NCI-H1436 treated with DMSO at 0.1 percent for 48 hours (cell line): ENCODE results near the gene COL8A1.
"Not testable (repeated sequence)": the region's sequence is repeated elsewhere in the genome, so short reads cannot be mapped to it uniquely, and the experiment has no call there.

Source experiments
- DNase-seq: peaks from one replicate; lab custom pipeline; 2025; lab: John Stamatoyannopoulos, UW

The COL8A1 gene

DNA sequence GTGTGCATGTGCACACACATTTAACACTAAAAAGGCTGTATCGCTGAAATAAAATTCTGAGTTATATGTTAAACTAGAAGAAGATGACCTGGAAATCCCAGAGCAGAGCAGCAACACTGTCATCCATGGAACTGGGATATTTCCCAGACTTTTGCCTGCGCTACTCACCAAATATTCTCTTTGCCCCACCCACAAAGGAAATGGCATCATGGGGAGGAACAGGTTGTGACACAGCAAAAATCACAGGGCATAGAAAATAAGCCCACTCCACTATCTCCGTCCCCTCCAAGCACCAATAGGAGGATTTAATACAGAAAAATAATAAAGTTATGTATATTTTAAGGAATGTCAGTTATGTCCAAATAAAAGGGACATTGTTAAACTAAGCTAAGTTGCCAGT, 71.7 kb downstream of the COL8A1 start:
- no peak for DNase-seq

DNA sequence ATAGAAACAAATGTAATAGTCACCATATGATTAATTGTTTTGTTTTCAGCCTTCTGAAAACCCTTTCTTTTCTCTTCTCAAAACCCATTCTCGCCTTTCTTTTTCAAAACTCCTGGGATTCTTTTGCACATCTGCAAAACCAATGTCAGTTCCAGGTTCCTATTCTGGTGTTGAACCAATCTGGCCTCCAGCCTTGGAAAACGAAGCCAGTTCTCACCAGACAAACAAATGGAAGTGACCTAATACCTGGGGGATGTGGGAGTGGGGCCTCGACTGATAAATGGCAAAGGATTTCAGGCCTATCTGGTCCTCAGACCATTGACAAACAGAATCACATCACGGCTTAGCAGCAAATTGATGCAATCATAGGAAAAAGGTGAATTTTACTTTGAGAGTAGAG, 73.0 kb downstream of the COL8A1 start:
- DNase-seq, result no peak

DNA sequence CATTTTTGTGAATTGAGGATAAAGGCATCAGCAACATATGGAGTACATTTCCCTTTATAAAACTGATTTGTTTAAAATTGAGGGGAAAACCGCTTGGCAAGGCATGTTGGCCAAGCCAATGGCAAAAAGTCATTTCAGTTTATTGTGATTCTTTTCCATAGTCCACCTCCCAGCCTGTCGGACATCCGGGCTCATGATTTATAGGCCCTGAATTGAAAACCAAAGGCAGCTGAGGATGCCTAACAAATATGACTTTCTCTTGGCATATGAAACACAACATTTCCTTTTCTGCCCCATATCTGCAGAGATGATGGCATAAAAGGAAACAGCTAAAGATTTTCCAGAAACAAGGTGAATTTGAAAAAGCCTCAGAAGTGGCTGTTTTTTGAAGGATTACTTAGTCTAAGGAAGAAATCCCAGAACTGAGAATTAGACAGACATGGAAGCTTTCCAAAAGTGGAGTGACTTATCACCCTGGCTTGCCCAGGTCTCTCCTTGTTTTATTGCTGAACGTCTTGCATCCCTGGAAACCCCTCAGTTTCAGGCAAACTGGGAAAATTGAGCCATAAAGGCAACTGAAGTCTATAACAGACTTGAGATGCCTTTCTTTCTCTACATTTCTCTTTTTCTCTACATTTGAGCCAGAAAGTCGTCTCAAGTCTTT, 74.0 kb downstream of the COL8A1 start:
- DNase-seq, result no peak

DNA sequence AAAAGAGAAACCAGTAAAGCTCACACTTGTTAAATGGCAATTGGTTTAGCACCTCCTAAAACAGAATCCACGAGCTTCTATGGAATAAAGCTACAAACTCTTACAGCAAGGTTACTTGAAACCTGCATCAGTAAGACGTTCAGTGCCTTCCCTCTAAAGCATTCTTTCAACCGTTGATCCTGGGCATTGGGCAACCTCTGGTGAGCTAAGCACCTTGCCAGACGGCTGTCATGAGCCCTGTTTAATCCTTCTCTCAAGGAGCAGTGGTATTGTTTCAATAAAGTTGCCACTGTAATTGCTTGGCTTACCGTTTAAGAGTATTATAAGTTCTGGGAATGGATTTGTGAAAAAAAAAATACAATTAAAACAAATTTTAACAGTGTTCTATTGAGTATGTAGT, 75.0 kb downstream of the COL8A1 start:
- no peak for DNase-seq

DNA sequence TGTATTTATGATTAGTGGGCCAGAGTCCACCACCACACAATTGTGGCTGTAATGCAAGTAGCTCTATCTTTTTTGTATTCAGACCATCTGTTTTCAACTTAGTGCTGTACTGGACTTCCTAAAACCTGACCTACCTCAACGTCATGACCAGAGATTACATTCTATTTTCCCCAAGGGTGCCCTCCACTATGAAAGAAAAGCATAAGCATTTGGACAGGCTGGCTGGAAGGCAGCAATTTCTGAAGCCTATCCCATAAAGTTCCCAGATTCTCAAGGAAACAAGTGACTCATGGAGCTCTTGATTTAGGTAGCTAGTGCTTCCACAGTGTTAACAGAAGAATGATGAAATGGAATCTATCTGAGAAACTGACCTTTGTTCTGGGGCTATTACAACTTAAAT, 75.8 kb downstream of the COL8A1 start:
- DNase-seq, result no peak

DNA sequence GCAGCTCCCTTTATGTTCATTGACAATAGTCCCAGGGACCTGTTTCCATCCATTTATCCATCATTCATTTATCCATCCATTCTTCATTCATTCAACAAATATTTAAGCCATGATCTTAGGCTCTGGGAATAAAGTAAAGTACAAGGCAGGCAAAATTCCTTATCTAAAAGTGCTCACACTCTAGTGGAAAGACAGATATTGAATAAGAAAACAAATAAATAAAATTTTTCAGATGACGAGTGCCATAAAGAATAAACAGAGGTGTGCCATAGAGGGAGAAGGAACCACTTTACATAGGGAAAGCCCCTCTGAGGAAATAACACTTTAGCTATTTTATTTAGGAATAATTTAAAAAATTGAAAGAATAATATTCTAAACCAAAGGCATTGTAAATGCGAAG, 76.2 kb downstream of the COL8A1 start:
- DNase-seq, result no peak

DNA sequence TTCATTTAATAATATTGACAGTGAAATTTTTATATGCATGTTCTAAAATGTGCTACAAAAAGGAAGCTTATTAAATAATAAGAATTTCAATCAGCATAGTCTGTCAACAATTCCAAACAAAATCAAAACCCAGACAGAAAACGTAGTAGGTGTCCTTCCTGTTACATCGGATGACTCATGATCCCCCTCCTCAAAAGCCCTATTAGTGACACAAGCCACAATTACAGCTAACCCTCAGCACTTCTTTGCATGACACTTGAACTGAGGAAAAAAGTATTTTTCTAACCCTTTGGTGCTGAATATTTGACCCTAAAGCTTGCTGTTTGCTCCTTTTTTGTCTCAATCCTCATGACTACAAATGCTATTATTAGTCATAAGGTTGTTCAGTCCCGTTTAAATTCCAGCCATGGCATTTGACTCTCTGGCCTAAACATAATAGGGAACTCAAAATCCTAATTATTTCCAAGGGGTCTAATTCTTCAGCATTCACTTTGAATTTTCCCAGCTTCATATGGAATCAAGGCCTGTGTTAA, 78.1 kb downstream of the COL8A1 start:
- no peak for DNase-seq

DNA sequence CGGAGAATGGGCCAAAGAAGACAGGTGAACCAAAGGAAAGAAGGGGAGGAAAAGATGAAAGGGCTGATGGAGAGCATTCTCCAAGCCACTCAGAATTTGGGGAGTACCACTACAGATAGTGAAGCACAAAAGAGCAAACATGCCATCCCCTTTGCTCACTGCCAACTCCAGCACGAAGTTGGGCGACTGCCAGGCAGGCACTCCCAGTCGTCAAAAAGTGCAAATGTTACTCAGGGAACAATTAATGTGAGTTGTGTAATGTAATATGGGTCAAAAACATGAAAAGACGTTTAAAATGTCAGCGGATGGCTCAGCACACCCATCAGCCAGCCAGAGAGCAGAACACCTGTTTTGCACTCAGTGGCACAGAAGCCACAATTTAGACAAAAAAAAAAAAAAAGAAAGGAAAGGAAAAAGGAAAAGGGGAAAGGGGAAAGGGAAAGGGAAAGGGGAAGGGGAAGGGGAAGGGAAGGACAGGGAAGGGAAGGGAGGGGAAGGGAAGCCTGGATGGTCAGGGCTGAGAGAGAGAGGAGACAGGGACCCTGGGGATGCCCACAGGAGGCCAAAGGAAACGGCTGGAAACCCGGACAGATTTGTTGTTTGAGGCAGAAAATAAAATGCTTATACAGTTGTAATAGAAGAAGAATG, 82.7 kb downstream of the COL8A1 start:
- no peak for DNase-seq

DNA sequence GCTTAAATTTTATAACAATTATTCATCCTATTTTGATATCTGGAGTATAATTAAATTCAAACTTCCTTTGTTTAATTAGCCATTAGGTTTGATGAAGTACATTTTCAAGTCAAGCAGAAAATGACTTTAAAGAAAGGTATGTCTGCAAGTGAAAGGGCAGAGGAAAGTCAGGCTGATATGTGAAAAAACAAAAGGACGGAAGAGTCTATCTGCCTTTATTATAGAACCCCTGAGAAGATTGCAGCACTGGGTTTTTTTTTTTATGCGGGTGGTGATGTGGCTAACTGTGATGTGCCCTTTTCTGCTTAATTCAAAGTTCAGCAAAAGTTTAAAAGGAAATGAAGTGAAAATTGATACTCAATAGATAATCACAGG, 83.2 kb downstream of the COL8A1 start:
- DNase-seq, result no peak

DNA sequence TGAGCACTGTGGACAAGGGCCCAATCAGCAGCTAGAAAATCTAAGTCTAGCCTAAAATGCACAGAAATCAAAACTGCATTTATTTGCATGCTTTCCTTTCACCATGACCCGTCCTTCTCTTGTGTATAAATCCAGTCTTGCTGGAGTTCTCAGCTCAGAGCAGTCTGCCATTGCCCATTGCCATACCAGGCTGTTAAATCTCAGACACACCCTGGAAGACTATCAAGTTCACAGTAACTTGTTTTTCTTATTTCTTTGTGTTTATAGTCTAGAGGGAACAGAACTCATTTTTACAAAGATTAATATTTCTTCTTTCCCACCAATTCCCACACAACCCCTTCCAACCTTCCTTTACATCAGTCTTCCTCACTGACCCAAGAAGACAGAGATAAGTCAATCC, 85.9 kb downstream of the COL8A1 start:
- DNase-seq, result no peak

DNA sequence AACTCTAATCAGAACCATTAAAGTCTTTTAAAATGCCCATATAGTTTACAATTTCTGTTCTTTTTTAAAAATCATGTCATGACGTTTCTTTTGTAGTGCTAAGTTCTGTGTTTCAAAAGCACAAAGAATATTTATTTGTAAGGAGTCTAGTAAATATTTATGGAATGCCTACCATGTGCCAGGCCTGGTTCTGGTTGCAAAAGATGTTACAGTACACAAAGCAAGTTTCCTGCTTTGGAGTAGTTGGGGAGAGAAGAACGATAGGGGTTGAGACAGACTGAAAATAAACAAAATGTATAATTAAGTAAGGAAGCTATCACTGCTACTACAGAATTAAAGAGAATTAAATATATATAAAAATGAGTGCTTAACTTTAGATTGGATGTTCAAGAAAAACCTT, 92.5 kb downstream of the COL8A1 start:
- no peak for DNase-seq

DNA sequence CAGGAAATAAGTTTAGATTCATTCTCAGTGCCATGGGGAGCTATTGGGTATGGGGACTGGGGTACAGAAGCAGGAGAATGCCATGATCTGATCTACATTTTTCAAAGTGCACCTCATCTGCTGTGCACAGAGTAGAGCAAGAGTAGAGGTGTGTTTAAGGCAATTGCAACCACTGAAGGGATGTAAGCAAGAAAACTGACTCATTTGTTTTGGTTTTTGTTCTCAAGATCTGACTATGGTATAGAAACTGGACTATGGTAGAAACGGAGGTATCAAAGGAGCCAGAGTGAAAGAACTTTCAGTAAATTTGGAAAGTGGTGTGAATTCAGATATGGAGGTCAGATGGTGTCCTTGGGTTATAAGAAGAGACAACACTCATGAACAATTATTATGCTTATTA, 93.1 kb downstream of the COL8A1 start:
- no peak for DNase-seq

DNA sequence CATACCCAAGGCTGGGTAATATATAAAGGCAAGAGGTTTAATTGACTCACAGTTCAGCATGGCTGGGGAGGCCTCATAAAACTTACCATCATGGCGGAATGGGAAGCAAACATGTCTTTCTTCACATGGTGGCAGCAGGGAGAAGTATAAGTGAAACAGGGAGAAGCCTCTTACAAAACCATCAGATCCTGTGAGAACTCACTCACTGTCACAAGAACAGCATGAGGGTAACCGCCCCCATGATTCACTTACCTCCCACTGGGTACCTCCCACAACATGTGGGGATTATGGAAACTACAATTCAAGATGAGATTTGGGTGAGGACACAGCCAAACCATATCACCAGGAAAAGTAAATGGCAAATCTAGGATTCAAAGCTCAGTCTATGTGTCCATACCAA, 102.0 kb downstream of the COL8A1 start:
- DNase-seq, result not testable (repeated sequence)

DNA sequence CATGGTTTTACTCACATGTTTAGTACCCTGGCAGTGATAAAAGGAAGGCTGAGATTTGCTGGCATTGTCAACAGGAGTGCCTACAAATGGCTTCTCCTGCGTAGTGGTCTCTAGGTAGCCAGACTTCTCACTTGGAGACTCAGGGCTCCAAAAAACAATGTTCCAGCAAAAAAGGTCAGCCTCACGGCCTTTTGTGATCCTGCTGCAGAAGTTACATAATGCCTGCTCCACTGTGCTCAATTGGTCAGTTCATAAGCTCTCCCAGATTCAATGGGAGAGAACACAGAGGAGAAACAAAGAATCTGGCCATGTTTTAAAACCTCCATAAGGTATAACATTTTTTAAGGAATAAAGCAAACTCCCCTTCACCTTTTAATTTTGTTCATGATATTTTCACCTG, 103.2 kb downstream of the COL8A1 start:
- DNase-seq, result no peak

DNA sequence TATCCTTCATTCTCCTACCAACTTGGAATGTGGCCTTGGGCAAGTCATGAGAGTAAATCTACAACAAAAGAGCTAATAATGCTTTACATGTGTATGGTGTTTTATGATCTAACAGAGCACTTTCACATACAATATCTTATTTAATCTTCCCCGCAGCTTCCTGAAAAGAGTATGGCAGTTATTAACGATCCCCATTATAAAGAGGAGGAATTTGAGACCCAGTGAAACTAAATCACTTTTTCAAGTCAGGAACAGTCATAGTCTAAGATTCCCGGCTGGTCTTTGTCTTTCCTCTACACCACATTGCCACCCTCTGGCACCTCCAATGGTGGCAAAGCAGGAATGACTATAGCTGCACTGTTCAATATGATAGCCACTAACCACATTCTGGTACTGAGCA, 109.5 kb downstream of the COL8A1 start:
- no peak for DNase-seq

DNA sequence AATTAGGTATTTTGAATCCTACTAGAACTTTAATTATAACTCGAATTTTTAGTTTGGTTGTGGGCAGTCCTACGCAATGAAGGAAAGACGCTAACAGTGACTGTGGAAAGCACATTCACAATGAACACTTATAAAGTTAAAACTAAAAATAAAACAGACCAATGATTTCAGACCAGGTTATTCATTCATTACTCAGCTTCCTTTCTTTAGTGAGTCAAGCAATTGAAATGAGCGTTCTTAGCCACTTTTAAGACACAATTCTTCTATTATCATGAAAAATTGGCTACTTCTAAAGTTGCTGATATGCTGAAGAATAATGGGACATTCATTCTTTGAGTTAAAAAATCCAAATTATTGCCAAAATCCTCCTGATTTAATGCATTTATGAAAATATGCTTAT, 113.3 kb downstream of the COL8A1 start:
- no peak for DNase-seq

DNA sequence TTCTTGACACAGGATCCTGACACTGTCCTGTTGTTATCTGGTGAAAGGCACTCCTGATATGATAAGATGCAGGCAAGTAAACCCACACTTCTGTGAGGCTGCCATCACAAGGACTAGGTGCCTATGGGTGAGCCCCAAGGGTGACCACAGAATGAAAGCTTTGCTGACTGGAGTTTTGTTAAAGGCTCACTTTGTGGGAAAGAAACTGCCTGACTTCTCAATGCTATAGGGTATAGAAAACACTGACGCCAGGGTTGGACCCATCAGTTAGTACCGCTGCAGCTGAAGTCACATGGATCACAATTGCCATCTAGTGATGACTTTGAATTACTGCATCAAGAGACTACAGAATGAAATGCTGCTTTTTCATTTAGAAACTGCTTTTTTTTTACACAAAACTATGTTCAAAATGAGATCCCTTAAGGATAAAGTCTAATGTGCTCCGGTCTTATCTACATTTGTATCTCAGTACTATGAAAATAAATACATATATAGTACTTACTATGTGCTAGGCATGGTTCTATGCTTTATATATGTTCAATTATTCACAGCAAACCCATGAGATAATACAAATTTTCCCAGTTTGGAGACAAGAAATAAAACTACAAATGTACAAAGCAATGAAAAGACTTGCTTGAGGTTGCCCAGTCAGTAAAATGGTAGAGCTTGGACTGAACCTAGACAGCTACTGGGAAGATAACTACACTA, 115.0 kb downstream of the COL8A1 start:
- DNase-seq, result no peak

DNA sequence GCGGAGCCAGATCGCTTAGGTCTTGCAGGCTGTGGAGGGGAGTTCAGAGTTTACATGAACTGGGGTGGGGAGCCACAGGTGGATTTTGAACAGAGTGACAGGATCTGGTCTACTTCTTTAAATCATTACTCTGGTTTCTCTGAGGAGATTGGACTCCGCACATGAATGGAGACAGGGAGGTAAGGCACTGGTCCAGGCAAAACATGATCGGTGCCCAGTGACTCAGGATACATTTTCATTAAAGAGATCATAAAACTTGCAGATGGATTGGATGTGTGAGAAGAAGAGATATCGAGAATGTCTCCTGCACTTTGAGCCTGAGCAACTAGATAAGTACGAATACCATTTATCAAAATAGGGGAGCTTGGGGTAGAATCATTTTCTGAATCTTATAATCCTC, 117.4 kb downstream of the COL8A1 start:
- no peak for DNase-seq

DNA sequence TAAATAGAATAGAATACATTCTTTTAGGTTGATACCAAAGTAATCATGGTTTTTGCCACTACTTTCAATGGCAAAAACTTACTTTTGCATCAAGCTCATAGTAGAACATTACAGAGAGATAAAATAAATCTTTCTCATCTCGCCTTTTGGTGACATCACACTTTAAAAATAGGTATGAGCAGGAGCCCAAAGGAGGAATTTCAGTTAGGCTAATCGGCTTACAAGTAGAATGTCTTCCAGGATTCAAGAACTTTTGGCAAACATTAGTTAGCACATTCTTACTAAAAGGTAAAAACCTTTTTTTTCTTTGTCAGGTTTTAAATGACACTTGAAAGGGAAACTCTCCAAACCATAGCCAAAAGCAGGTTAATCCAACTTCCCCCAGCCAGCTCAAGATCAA, 119.6 kb downstream of the COL8A1 start:
- DNase-seq, result no peak

DNA sequence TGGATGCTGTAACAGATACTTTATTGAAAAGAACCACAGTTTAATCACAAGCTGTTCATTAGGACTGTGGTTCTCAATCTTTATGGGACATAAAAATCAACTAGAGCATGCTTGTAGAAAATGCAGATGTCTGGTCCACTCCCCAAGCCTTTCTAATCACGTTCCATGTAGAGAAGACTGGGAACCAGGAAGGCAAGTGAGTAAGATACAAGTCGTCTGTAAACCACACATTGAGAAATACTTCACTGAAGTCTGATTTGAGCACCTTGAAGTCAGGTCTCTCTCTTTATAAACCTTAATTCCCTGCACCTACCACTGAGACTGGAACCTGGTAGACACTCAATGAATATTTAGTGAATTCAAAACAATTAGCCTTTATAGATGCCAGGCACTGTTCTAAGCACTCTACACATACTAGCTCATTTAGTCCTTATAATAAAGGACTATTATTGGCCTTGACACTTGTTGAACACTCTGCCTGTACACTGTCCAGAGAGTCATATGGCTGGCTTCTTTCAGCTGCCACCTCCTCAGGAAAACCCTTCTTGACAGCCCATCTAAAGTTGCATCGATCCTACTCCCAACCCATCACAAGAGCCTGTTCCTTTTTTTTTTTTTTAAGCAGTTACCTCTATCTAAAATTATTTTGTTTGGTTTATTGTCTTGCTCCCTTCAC, 120.2 kb downstream of the COL8A1 start:
- no peak for DNase-seq

DNA sequence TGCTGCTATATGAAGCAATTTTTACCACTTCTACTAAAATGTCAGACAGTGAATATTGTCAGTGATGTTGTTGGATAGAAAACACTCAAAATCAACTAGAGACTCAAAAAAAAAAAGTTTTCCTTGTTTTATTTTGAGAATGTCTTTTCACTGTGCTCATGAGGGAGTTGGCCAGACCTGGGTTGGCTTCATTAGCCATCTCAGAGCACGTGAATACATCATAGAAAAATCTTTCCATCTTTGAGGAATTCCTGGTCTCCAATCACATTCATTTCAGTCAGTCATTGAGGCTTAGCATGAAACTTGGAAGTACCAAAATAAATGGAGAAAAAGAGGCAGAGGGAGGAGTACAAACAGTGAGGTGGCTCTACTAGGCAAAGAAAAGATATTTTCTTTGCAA, 121.6 kb downstream of the COL8A1 start:
- DNase-seq, result no peak

DNA sequence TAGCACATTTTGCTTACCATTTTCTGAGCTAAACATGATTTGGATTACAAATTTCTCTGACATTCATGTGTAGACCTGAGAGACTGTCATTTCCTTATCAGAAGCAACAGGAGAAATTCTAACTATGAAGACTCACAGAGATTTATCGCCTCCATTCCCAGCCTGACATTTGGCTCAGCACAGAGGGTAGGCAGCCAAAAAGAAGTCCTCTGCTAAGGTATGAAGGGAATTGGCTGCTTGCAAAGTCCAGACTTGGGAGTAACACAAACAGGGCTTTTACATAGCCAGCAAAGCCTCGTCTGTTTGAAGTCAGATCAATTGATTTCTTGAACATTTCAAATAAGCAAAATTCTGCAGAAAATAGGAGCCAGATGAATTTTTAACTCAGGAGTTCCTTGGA, 122.2 kb downstream of the COL8A1 start:
- no peak for DNase-seq
